Kidney tubule cell (primary cell): ENCODE measurements around the gene GRIK3.

ENCODE experiments used
- DNase-seq: peaks from one replicate; pipeline ENCODE4 v3.0.0-alpha.2; 2018; ENCODE audit warnings: low spot score

The GRIK3 gene

DNA sequence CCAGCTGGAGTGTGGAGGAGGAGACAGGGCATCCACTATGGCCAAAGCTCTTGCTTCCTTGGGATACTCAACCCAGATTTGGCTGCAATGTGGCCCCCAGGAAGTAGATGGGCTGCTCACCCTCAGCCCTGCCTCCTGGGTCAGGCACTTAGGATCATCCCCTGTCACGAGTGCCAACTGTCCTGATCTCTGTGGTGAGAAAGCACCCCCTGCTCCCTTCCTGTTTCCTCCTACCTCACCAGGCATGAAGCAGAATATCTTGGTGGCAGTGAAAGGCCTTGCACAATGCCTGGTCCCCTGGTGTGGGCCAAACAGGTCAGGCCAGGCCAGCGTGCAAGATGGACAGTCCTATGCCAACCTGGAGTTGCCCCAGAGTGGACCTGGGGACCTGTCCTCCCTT lies 211.7 kb downstream of the GRIK3 start:
- no peak for DNase-seq

DNA sequence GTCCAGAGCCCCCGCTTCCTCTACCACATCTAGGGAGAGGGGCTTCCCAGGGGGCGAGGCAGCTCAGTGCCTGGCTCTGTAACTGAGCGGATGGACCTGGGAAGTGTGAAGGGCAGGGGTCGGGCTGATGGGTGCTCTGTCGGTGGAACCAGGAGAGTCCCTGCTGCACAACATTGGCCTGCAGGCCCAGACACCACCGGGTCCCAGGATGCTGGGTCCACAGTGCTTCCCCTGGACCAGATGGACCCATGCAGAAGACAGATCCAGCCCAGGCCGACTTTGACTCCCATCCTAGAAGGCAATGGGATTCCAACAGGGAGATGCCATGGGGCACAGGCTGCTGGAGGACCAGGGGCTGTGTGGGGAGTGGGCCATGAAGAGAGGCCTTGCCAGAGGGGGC lies 212.9 kb downstream of the GRIK3 start:
- no peak for DNase-seq

DNA sequence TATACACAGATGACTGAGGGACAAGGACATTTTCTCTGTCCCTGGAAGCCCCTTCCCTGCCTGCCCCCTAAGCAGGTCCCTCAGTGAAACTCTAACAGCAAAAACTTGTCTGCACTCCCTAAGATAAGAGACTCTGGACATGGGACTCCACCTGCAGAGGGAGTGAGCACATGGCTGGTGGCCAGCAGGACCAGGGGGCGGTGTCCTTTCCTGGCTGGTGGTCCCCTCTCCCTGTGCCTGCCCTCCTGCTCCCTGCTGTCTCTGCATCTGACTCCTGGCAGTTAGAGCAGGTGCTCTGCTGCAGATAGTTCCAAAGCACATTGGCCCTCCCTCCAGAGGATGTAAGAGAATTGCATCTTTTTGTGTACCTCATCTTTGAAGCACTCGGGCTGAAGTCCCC lies 215.5 kb downstream of the GRIK3 start:
- no peak for DNase-seq

DNA sequence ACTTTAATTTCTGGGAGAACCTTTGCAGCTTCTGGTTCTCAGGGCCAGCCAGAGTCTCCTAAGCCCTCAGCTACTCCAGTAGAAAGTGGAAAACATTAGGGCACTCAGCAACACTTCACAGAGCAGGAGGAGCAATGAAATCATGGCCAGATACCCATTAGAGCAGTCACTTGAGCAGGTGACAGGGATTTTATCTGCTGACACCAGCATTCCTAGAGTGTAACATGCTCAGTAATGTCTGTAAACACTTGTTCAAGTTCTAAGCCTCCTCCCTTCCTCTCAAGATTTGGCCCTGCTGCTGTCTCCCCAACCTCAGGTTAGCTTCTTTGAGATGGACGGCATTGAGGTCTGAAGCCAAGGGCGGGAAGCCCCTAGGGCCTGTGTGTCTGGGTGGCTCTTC lies 218.0 kb downstream of the GRIK3 start:
- DNase-seq: no peak

DNA sequence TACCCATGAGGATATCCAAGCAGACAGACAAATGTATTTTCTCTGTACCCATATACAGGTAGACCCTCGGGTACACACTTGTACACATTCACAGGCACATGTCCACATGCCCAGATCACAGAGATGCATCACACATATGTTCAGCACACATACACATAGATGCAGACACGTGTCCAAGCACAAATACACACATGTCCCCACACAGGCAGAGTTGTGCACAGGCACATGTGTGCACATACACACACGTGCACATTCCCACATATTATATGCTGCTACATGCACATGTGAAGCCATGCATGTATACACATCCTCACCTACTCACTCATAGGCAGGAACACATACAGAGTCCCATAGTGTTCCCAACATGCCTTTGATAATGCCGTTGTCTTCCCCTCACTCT lies 219.5 kb downstream of the GRIK3 start:
- no peak for DNase-seq

DNA sequence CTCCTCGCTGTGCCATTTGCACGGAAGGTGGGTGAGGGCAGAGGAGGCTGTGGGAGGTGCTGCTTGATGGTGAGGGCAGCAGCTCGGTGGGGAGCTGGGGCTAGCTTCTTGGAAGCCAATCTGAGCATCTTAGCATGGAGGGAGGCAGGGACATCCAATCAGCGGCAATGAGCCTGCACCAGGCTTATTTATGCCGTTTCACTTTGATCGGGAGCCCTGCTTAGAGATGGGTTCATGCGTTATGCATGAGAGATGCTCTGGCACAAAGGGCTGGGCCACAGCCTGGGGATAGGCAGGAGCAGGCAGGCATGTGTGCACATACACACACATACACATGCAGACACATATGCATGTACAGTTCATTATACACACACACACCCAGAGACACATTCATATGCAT lies 220.2 kb downstream of the GRIK3 start:
- DNase-seq: no peak

DNA sequence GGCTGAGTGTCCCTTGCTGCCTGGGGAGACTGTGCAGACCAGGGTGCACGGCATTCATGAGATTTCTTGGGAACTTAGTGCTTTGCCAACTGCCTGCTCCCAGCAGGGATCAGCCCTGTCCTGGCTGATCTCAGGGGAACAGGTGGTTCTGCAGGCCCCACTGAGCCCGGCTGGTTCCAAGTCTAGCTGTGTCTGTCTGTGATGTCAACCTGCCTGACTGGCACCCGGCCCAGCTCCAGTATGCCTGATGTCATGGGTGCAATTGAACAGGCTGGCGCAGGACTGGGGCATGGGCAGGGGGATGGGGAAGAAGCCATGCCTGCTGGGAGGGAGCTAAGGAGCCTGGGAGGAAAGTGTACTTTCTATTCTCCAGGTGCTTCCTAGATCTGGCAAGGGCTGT lies 227.1 kb downstream of the GRIK3 start:
- no peak for DNase-seq

DNA sequence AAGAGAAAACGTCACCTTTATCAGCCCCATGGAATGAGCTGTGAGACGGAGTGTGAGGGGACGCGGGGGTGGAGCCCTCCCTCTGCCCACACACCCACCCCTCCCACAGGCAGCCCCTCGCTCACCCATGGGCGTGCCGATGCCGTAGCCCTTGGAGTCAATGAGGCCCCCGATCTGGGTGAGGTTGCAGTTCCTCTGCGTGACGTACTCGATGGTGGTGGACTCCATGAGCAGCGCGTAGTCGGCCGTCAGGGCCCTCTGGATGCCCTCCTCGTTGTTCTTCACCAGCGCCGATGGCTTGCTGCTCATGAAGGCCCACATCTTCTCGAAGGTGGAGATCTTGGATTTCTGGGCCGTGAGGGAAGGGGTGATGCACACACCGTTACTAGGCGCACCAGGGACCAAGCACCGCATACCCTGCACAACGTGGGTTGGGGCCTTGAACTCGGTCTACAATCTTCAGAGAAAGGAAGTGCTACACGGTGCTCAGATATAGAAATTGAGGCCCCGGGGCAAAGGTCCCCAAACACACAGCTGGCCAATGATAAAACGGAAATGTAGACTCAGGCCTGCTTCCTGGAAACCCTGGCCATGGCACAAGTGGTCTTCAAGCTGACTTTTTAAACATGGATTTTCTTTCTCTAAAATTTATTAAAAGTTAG lies 228.2 kb downstream of the GRIK3 start:
- no peak for DNase-seq

DNA sequence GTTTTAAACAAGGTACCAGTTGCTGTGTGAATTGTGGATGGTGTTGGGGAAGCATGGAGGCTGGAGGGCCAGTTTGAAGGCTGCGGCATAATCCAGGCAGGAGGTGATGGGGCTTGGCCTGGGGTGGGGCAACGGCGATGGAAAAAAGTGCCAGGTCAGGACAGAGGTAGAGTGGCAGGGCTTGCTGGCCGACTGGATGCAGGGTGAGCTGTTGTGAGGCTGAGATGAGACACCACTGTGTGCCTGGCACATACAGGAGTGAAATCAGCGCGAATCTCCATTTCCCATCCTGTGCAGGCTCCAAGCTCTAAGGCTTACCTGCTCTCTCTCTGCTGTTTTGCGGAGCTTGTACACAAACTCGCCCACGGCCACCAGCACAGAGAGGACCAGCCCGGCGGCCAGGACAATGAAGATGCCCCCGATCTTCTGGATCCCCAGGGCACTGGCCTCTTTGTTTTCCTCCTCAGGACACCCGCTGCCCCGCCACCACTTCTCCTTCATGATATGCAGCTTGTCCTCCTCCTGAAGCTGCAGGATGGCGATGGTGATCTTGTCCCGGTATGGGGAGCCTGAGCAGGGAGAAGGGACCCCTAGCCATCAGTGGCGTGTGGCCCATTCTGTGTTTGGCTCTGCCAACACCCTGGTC lies 229.5 kb downstream of the GRIK3 start:
- DNase-seq: no peak

DNA sequence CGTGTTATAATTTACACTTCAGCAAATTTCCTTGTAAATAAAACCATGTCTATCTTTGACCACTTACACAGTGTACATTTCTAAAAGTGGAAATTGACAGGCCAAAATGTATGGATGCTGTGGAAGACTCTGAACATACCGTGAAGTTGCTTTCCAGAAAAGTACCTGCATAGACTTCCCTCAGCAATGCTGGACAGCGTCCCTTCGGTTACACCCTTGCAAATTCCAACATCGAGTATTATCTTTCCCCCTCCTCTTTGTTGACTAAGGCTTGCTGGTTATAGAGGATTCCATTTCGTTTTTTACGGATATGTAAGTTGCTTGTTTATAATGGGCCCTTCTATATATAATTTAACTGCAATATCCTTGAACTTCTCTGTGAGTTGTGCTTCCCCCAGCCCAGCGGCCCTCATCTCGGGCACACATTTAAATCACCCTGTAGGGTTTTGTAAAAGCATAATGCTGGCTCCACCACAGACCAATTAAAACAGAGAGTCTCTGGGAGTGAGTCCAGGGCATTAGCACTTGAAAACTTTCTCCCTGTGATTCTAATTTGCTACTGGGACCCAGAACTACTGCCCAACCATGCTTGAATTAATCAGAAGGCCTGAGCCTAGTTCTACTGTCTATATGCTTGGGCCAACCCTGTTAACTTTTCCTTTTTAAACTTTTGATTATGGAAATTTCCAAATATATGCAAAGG lies 230.3 kb downstream of the GRIK3 start:
- DNase-seq: no peak

DNA sequence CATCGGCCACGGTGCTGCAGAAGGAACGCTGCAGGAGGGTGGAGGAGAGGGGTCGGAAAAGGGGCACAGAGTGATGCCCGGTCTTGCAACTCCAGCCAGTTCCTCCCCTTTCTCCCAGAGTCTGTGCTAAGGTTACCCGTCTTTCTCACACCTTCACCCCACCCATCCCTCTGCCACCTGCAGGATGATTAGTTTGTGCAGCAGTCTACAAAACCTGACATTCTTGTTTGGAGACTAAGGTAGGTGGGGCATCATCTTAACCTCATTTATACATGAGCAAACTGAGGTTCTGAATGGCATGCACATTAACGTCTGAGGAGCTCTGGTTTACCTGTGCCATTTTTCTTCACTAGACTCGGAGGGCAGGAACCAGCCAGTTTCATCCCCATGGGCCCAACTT lies 232.3 kb downstream of the GRIK3 start:
- DNase-seq: no peak

DNA sequence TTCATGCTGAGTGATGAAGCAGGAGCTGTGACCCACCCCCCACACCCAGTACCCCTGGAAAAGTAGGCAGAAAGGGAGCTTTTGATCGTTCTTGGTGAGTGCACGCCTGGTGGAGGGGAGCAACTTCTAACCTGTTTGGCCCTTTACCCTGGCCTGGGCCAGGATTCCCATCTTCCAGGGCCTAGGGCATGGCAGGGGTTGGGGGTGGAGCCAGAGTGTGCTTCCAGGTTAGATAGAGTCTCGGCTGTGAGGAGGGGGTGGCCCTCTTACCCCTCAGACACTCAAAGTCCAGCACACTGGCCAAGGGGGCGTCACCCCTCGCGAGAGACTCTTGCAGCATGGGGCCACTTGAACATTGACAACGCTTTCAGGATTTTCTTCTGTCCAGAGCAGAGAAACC lies 236.6 kb downstream of the GRIK3 start:
- no peak for DNase-seq

DNA sequence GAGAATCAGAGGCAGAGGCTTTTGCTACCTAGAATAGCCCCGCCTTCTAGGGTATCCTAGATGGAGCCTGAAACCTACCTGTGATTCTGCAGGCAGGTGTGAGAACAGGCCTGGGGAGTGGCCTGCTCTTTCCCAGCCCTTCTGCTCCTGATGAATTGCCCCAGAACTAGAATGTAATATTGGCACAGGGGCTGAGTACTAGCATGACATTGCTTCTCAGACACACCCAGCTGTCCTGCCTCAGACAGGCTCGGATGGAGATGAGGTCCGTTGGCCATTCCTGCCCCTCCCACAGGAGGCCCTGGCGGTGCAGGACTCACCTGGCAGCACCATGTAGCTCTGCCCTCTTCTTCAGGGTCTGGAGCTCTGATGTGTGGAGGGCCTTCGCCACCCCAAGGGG lies 237.6 kb downstream of the GRIK3 start:
- DNase-seq: no peak

DNA sequence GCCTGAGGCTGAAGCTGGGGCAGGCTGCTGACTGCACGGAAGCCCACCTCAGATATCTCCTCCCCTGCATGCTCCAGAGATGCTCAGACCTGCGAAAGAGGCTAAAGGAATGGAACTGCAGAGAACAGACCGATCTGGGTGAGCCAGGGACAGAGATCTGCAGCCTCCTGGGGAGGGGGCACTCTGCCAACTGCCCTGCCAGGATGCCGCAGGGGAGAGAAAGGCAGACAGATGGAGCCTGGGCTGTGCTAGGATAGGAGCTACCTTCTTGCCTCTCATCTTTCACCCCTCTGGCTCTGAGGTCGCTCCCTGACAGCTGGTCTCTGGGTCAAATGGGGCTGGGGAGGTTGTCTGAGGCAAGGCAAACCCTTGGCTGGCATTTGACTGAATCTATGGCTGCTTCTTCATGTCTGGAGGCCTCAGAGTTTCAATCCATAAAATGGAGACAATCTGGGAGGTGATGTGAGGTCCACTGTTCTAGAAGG lies 238.2 kb downstream of the GRIK3 start:
- DNase-seq: no peak

DNA sequence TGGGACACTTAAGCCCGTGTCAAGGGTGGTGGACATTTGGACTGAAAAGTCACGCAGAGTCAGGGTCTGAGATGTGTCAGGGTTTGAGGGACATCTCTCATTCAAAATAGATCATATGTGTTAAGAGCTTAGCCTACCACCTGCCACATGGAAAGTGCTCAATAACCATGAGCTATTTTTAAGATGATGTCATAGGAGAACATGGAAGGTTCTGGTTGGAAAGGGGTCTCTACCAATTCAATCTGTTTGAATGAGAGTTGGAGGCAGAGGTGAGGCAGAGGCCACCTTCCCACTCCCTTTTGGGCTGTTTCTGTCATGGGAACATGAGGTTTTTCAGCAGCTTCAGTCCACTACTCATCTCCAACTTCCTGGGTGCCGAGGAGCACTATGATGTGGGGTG lies 239.9 kb downstream of the GRIK3 start:
- DNase-seq: no peak

DNA sequence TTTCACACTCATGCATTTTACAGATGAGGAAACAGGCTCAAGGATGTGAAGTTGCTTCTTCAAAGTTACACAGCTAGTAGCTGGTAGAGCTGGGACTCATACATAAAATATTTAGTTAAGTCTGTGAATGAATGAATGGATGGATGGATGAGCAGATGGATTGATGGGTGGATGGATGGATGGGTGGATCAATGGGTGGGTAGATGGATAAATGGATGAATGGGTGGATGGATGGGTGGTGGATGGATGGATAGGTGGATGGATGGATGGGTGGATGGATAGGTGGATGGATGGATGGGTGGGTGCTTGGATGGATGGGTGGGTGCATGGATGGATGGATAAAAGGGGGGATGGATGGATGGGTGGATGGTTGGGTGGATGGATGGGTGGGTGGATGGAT lies 240.9 kb downstream of the GRIK3 start:
- no peak for DNase-seq

DNA sequence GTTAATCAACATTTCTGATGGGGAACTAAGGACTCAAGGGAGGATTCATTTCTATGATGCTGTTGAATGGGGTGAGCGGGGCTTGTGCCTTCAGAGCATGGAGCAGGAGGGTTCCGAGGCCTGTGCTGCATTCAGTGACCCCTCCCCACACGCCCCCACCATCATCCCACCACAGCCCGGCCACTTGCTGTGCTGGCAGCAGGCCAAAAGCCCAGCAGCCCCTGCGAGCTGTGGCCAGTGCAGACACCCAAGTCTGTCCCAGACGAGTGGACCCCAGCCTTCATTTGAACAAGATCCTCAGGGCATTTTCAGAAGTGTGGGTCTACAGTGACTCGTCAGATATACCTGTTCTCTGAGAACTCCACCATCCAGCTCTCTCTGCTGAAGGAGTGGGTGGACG lies 242.0 kb downstream of the GRIK3 start:
- DNase-seq: no peak

DNA sequence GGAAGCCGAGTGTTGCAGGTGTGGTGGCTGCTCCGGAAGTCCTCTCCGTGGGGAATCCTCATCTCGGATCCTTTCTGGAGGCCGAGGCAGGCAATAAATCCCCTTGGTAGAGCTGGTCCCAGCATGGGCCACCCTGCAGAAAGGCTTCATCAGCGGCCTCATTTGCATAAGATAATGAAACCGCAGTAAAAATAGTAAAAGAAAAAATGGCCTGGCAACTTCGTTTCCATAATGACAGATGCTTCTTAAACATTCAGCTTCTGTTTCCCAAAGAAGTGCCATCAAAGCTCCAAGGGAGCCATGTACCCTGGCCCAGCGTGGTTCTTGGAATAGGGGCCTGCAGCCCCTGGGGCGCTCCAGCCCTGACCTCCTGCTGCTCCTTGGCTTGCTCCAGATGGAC lies 244.1 kb downstream of the GRIK3 start:
- DNase-seq: no peak

DNA sequence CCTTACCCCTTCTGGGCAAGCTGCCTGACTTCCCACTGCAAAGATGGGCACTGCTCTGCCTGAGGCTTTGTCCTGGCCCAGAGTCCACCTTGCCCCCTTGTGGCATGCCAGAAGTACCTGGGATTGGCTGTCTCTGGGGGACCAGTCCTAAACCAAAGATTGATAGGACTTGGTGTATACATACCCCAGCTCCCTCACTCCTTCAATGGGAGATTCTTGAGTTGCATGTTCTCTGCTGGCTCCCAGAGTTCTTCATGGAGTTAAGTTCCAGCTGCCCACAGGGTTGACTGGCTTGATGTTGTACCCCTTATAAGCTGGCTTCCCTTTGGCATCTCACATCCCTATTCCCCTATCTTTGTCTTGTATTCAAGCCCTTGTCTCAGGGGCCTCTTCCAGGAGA lies 244.8 kb downstream of the GRIK3 start:
- no peak for DNase-seq

DNA sequence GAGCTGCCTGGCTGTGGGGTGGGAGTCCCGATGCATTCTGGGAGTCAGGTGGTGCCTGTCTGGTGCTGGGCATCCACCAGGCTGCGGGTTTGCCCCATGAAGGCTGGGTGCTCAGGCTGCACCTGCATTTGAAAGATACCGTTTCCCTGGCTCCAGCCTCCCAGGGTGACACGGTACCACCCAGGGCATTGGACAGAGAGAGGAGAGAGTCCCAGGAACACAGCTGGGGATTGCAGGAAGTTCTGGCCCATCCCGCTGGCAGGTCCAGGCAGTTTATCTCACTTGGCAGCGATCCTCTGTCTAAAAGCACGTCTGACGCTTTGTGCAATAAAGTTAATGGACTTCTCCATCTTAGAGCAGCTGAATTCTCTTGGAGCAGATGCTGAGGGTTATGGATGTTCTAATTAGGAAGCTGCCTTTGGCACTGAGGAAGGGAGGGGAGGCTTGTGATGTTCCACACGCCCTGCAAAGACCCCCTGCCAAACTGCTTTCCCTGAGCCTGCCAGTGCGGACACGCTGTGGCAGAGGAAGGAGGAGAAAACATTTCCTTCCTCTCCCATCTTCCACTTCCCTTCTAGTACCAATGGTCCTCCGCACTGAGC lies 246.9 kb downstream of the GRIK3 start:
- no peak for DNase-seq

DNA sequence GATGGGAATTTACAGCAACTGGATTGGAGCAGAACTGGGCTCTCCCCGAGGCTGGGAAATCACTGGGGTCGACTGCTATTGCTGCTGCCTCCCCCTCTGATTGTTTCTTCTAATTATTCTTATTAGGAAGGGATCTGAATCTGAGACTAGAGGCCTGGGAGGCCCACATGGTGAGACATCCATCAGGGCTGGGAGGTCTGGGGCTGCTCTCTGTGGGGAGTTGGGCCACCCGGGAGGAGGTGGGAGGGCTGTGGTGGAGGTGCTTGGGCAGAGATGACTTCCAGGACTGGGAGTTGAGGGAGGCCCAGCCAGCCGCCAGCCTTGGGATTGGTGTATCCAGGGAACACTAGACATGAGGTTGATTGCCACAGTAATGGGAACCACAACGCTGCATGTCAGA lies 247.9 kb downstream of the GRIK3 start:
- no peak for DNase-seq

DNA sequence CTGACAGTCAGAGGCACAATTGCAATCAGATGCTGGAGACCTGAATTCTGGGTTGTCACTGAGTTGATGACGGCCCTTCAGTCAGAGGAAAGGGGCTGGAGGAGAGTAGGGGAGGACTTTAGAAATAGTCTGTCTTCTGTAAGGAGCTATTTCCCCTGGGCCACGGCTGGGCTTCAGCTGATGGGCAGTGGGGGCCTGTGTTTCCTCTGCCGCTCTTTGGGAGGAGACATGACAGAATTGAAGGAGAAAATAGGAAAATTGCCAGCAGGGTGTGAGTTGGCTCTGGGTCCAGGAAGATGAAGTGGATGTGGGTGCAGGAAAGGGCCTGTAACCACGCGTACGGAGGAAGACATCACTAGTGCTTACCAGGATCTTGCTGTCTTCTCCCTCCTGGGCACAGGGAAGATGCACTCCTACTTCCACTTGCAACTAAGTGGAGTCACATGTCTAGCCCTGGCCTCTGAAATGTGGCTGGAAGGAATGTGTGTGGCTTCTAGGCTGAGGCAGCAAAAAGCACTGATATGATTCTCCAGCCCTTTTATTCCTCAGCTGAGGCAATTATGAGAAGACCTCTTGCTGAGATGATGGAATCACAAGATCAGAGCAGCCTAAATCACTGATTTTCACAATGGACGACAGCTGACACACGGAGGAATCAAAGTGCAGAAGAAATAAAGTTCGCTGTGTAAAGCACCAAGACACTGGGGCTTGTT lies 250.0 kb downstream of the GRIK3 start:
- DNase-seq: no peak
